Ovary (tissue), 3 donors: ENCODE data around the gene PXN.

Source experiments
- CTCF ChIP-seq, 3 donors: fragments of 450-650 bp in 2 of 3; fragments of 200-600 bp in 1 of 3; IDR thresholded peaks; one replicate each; pipeline versions ENCODE4 v1.5.1 to v1.8.0; 2016 to 2022; ENCODE audit warnings: antibody characterized with exemption in 3 of 3, mild to moderate bottlenecking in 1 of 3
- POLR2A ChIP-seq: fragments of 450-650 bp; IDR thresholded peaks from one replicate; pipeline ENCODE4 v1.6.1; 2017; ENCODE audit warnings: antibody characterized with exemption, mild to moderate bottlenecking, moderate library complexity
- donor health status: DM: no; HTN: no; CAD: no.

- TF ChIP-seq CTCF (IDR thresholded peaks at IDR 0.05) (no peak), POLR2A (no peak)
Measured at GRCh38 chr12:120258323-120258896, 7.1 kb downstream of the PXN start.
